Activated T-helper 1 cell treated with Interleukin-2 at 50 U/mL for 16 hours (primary cell): ENCODE measurements around the gene SYNJ2.

Experiments
- DNase-seq: peaks from one replicate; pipeline ENCODE4 v3.0.0-alpha.2; 2020; ENCODE audit warnings: low read depth

SYNJ2 gene

GRCh38 chr6:158011478-158011920 lies 29.8 kb downstream of the SYNJ2 start:
- no peak for DNase-seq

GRCh38 chr6:158011980-158012566 lies 30.4 kb downstream of the SYNJ2 start:
- DNase-seq: no peak

GRCh38 chr6:158013904-158014504 lies 32.3 kb downstream of the SYNJ2 start:
- DNase-seq: no peak

- no peak for DNase-seq
These were observed 33.0 kb downstream of the SYNJ2 start for GRCh38 chr6:158014505-158015187.

DNA sequence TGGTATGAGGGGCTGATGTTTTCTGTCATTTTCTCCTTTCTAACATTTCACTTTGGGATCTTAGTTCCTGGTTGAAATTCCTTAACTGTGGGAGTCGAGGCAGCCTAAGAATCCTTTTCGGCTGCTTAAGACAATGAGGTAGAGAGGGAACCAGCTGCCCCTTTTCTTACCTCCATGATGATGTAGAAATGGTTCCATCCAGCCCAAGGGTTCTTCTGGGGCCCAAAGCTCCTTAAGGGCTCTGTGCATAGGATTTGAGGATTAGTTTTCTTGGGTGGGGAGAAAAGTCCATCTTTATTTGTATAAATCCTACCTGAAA lies 33.5 kb downstream of the SYNJ2 start:
- no peak for DNase-seq

GRCh38 chr6:158016571-158017383 lies 35.1 kb downstream of the SYNJ2 start:
- DNase-seq: no peak

DNA sequence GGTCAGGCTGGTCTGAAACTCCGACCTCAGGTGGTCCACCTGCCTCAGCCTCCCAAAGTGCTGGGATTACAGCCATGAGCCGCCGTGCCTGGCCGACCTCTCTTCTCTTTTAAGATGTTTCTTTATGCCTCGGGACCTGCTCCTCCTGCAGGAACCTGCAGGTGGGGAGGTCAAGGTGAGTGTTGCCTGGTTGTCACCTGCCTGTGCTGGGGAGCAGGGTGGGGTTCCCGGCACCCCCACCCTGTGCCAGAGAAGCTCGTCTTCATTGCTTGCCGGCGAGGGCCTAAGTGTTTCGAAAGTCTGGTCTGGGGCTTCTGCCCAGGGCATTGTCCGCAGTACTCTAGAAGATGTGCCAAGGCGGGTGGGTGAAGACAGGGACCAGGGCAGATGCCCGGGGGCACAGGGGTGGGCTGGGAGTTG lies 36.0 kb downstream of the SYNJ2 start:
- DNase-seq: no peak

DNA sequence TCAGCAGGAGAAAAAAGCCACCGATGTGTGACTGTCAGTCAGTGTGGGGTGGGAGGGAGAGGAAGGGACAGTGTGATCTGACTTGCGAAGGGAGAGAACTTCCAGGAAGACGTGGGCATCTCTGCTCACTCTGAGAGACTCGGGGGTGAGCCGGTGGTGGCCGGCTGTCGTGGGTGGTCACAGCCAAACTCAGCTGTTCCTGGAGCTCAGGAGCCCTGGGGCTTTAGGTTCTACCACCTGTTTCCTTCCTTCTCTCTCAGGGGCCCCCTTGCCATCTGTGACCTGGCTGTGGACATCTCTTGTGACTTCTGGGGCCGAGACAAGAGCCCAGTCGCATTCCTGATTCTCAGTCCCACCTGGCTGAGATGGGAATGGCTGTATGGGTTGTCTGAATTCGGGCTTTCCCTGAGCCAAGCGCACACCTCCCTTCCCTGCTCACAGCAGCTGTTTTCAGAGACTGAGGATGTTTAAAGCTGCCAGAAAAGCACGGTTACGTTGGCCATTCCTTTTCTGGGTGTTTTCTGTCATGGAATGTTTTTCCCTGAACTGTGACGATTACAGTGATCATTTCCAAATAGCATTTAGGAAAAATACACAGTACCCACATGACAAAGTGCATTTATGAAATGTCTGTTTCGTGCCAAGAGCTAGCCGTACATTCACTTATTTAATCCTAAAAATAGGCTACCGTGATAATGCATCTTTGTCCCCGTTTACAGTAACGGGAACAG lies 36.5 kb downstream of the SYNJ2 start:
- no peak for DNase-seq

GRCh38 chr6:158018851-158019361 lies 37.2 kb downstream of the SYNJ2 start:
- no peak for DNase-seq

GRCh38 chr6:158019416-158019815 lies 37.8 kb downstream of the SYNJ2 start:
- no peak for DNase-seq

GRCh38 chr6:158020272-158020711 lies 38.6 kb downstream of the SYNJ2 start:
- no peak for DNase-seq

DNA sequence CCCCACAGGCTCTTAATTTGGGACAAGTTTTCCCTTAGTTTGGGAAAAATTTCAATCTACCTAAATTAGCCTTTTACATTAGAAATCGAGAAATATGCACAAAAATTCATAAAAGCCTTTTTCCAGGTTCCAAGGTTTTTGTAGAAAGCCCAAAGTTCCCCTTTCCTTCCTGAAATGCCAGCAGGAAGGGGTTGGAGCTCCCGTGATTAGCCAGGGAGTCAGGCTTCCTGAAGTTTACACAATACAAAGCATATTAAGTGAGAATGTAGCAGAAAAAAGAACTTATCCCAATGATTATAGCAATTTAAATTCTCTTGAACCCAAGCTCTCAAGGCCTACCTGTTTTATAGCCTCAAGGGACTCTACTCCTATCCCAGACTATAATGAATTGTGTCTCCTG lies 39.1 kb downstream of the SYNJ2 start:
- DNase-seq: no peak

DNA sequence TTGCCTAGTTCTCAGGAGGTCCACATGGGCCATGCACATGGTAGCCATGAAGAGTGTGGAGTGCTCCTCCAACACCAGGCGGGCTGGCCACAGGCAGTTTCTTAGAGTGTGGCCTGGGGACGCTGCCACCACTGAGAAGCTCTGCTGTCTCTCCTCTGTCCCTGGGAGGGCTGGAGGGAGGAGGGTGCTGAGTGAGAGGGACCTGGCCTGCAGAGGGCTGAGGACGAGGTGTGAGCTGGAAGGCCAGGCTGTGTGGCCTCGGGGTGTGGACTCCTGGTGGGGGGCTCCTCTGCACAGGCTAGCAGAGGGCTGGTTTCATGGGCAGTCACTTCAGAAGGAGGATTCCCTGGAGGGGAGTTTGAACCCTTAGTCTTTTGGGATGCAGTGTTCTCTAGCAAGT lies 39.7 kb downstream of the SYNJ2 start:
- DNase-seq: no peak

- DNase-seq: no peak
These were observed 40.4 kb downstream of the SYNJ2 start for GRCh38 chr6:158021814-158022748.

DNA sequence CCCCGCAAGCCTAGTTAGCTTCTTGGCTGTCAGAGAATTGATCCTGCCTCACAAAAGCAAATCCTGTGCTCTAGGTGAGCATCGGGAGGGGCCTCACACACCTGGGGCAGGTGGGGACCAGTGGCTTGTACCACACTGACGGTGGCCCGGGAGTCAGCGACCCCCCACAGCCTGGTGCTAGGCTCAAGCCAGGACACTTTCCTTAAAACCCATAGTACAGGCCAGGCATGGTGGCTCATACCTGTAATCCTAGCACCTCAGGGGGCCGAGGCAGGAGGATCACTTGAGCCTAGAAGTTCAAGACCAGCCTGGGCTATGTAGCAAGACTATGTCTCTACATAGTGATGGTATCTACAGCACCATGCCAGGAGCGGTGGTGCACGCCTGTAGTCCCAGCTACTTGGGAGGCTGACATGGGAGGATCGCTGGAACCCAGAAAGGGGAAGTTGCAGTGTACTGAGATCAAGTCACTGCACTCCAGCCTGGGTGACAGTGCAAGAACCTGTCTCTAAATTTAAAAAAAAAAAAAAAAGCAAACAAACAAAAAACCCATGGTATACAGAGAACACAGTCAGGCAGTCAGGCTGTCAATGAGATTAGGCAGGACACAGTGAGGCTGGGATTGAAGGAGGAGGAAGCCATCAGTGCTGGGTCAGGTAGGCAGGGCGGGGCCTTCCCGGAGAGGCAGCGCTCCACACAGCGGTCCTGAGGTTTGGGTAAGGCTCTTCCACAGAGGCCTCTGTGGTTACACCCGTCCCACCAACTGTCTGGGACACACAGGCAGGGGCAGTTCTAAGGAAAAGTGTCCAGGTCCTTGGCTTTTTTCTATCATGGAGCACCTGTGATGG lies 41.3 kb downstream of the SYNJ2 start:
- DNase-seq: no peak

GRCh38 chr6:158023597-158023939 lies 41.9 kb downstream of the SYNJ2 start:
- no peak for DNase-seq

GRCh38 chr6:158024566-158025297 lies 43.1 kb downstream of the SYNJ2 start:
- DNase-seq: no peak

DNA sequence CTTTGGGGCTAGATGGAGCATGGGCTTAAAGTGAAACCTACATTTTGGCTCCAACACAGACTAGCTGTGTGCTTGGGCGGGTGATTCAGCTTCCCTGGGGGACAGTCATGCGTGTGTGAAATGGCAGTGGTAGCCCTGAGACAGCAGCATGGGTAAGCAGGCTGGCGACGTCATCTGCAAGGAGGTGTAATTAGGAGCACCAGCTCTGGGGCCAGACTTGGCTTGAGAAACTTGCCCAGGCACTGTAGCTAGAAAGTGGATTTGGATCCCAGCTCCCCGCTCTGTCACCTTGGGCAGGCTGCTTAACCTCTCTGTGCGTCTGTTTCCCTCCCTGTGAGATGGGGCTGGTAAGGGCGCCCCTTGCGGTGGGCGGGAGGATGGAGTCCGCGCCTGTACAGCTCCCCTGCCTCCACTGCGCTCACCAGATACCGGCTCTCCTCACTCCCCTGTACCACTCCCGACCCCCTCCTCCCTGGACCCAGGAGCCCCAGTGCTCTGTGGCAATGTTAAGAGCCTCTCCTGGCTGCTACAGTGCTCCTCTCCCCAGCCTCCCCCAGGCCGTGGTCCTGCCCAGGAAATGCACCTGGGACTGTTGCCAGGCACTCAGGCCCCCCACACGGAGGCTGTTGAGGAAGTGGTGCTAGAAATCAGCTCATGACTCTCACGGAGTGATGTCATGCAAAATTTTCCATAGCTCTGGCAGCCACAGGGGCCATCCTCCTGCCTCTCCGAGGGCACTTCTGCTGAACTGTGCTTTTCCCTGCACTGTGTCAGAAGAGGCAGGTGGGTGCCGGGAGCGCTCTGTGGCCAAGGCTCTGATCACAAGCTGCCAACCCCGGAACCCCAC lies 44.6 kb downstream of the SYNJ2 start:
- peak; percentile 62 for DNase-seq
